Duodenal mucosa (tissue), 2 donors: ENCODE results near the gene NSFL1C.

Experiments
- H3K27ac ChIP-seq: one replicate; pipeline ENCODE4 v1.7.0; 2013; ENCODE audit warnings: low read depth, low read length
- H3K27me3 ChIP-seq, 2 donors: one replicate each; pipeline ENCODE4 v1.7.0; 2013; ENCODE audit warnings: low read length in 2 of 2, control low read depth in 1 of 2; ENCODE audit not compliant: insufficient read depth in 2 of 2, control insufficient read depth in 1 of 2
- H3K36me3 ChIP-seq, 2 donors: one replicate each; pipeline ENCODE4 v1.7.0; 2013; ENCODE audit warnings: low read length in 2 of 2, control low read depth in 1 of 2; ENCODE audit not compliant: insufficient read depth in 2 of 2, control insufficient read depth in 1 of 2
- H3K4me1 ChIP-seq, 2 donors: one replicate each; pipeline ENCODE4 v1.7.0; 2013; ENCODE audit warnings: low read length in 2 of 2, control low read depth in 1 of 2; ENCODE audit not compliant: insufficient read depth in 2 of 2, control insufficient read depth in 1 of 2
- H3K4me3 ChIP-seq, 2 donors: one replicate each; pipeline ENCODE4 v1.7.0; 2013; ENCODE audit warnings: low read length in 2 of 2, low read depth in 1 of 2
- H3K9ac ChIP-seq, 2 donors: one replicate each; pipeline ENCODE4 v1.7.0; 2013; ENCODE audit warnings: low read length in 2 of 2, low read depth in 1 of 2
- H3K9me3 ChIP-seq, 2 donors: one replicate each; pipeline ENCODE4 v1.7.0; 2013; ENCODE audit warnings: low read length in 2 of 2, control low read depth in 1 of 2; ENCODE audit not compliant: control insufficient read depth in 1 of 2

NSFL1C gene

DNA sequence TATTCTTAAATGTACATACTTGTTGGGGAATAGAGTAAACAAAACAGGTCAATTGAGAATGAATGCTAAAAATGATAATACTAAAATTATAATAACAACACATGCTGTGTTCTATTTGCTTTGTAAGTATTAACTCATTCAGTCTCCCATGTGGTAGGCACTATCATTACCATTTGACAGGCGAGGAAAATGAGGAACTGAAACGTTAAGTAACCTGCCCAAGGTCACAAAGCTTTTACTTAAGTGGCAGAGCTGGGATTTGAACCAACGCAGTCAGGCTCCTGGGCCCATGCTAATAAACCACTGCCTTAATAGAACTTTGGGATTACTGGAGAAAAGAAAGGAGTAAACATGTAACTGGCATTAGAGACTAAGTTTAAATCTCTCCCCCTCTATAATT lies 3.8 kb downstream of the NSFL1C start:
- H3K9me3 ChIP-seq, result no peaks in the 10 kb centered on the region
- no peaks in the 10 kb centered on the region for H3K27me3 ChIP-seq
- H3K4me1 ChIP-seq, result peaks cover 22 to 23% of the 10 kb centered on the region in 2 donors
- no peak overlapping the region for H3K4me3 ChIP-seq
- H3K9ac ChIP-seq, result no peak overlapping the region
- H3K27ac ChIP-seq, result no peak overlapping the region
- peaks cover 21 to 60% of the 10 kb centered on the region in 2 donors for H3K36me3 ChIP-seq

DNA sequence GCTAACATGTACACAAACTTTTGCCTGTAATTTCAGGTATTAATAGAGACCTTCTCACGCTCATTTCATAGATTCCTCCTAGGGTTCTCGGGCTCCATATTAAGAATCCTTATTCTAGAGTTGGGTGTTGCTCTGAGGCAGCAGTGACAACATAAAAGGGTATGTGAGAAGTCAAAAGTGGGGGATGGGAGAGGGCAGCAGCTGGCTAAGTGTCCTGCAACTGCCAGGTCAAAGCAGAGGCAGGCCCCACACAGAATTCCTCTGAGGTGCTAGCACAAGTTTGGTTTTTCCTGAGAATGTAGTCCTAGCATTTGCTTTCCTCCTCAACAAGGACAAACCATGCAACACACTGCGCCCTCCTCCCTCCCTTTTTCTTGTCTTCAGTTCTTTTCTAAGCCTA lies 4.6 kb downstream of the NSFL1C start:
- peaks cover 17 to 18% of the 10 kb centered on the region in 2 donors for H3K4me1 ChIP-seq
- no peaks in the 10 kb centered on the region for H3K9me3 ChIP-seq
- no peak overlapping the region for H3K27ac ChIP-seq
- H3K27me3 ChIP-seq, result no peaks in the 10 kb centered on the region
- H3K9ac ChIP-seq, result no peak overlapping the region
- no peak overlapping the region for H3K4me3 ChIP-seq
- peaks cover 26 to 68% of the 10 kb centered on the region in 2 donors for H3K36me3 ChIP-seq

GRCh38 chr20:1460275-1460674 lies 6.4 kb downstream of the NSFL1C start:
- no peak overlapping the region for H3K4me3 ChIP-seq
- no peaks in the 10 kb centered on the region for H3K9me3 ChIP-seq
- no peaks in the 10 kb centered on the region for H3K27me3 ChIP-seq
- H3K4me1 ChIP-seq, result peaks cover 8 to 10% of the 10 kb centered on the region in 2 donors
- no peak overlapping the region for H3K9ac ChIP-seq
- no peak overlapping the region for H3K27ac ChIP-seq
- H3K36me3 ChIP-seq, result peaks cover 32 to 84% of the 10 kb centered on the region in 2 donors

GRCh38 chr20:1457992-1458391 lies 8.7 kb downstream of the NSFL1C start:
- Histone ChIP-seq H3K4me1 (no peaks in the 10 kb centered on the region), H3K9me3 (no peaks in the 10 kb centered on the region), H3K9ac (no peak overlapping the region), H3K4me3 (no peak overlapping the region), H3K27ac (no peak overlapping the region), H3K27me3 (no peaks in the 10 kb centered on the region), H3K36me3 (peaks cover 49 to 90% of the 10 kb centered on the region in 2 donors)

GRCh38 chr20:1456300-1456699 lies 10.3 kb downstream of the NSFL1C start:
- no peaks in the 10 kb centered on the region for H3K9me3 ChIP-seq
- H3K4me1 ChIP-seq, result no peaks in the 10 kb centered on the region
- peaks cover 63 to 98% of the 10 kb centered on the region in 2 donors for H3K36me3 ChIP-seq
- no peaks in the 10 kb centered on the region for H3K27me3 ChIP-seq
- H3K9ac ChIP-seq, result no peak overlapping the region
- no peak overlapping the region for H3K27ac ChIP-seq
- H3K4me3 ChIP-seq, result no peak overlapping the region

GRCh38 chr20:1450926-1451491 lies 15.6 kb downstream of the NSFL1C start:
- Histone ChIP-seq H3K27me3 (no peaks in the 10 kb centered on the region), H3K27ac (no peak overlapping the region), H3K4me3 (no peak overlapping the region), H3K9me3 (no peaks in the 10 kb centered on the region), H3K9ac (no peak overlapping the region), H3K36me3 (peaks cover 79 to 99% of the 10 kb centered on the region in 2 donors), H3K4me1 (no peaks in the 10 kb centered on the region)

DNA sequence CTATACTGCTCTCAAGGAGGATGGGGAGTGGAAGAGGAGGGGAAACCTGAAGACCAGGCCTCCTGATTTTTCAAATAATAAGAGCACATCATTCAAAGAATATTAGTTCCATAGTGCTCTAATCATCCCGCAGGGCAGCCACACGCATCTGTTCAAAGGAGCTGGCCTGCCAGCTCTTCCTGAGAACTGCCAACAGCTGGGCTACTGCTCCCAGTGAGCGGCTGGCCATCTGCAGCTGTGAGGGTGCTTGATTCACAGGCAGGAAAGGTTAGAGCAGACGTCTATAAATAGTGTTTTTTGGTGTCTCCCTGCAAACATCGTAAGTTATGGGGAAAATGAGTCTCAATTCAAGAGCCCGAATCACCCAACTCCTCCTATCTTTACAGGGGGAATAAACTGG lies 17.3 kb downstream of the NSFL1C start:
- Histone ChIP-seq H3K4me3 (no peak overlapping the region), H3K36me3 (peaks cover 80 to 99% of the 10 kb centered on the region in 2 donors), H3K4me1 (no peaks in the 10 kb centered on the region), H3K9me3 (no peaks in the 10 kb centered on the region), H3K27me3 (no peaks in the 10 kb centered on the region), H3K9ac (no peak overlapping the region), H3K27ac (no peak overlapping the region)

DNA sequence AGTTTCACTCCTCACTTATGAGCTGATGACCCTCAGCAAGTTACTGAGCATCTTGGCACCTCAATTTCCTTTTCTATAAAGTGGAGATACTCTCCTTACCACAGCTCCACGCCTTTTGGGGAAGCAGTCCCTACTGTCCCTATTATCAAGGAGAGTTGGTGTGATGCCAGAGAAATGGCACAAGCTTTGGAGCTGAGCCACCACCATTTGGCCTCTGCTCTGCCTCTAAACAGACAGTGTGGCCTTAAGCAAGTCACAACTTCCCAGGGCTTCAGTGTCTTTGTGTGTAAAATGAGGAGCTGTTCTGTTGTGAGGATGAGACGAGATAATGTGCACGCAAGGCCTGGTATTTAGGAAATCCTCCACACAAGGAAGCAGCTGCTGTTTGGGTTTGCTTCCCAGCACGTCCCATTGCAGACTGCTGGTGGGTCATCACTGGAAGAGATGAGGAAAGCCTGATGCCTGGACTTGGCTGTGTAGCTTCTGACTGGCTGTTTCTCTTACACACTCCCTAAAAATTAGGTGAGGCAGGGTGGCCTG lies 18.5 kb downstream of the NSFL1C start:
- Histone ChIP-seq H3K9me3 (no peaks in the 10 kb centered on the region), H3K4me1 (no peaks in the 10 kb centered on the region), H3K27ac (no peak overlapping the region), H3K4me3 (no peak overlapping the region), H3K27me3 (no peaks in the 10 kb centered on the region), H3K9ac (no peak overlapping the region), H3K36me3 (peaks cover 79 to 99% of the 10 kb centered on the region in 2 donors)

DNA sequence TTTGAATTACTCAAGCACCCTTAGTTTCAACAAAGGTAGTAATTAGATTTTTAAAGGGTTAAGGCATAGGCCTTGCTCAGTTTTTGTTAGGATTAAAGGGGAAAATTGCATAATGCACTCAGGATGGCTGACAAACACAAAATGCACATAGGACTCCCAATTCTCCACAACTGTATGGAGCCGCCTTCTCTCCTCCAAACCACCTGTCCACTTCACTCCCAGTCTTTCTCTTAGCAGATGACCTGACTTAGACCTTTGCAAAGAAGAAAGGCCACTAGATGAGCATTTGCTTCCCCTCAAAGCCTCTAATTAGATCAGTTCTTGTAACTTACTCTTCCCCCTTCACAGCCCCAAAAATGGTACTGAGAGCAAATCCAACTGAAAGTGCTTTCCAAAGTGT lies 20.1 kb downstream of the NSFL1C start:
- Histone ChIP-seq H3K9ac (no peak overlapping the region), H3K4me1 (no peaks in the 10 kb centered on the region), H3K4me3 (no peak overlapping the region), H3K9me3 (no peaks in the 10 kb centered on the region), H3K36me3 (peaks cover 76 to 99% of the 10 kb centered on the region in 2 donors), H3K27ac (no peak overlapping the region), H3K27me3 (no peaks in the 10 kb centered on the region)

- Histone ChIP-seq H3K36me3 (peaks cover 54 to 83% of the 10 kb centered on the region in 2 donors), H3K9ac (no peak overlapping the region), H3K27ac (no peak overlapping the region), H3K9me3 (no peaks in the 10 kb centered on the region), H3K4me3 (no peak overlapping the region), H3K4me1 (peaks cover 4 to 9% of the 10 kb centered on the region in 2 donors), H3K27me3 (no peaks in the 10 kb centered on the region)
Observed at GRCh38 chr20:1443085-1443484, 23.6 kb downstream of the NSFL1C start.
